Ascending aorta (tissue), 2 donors: ENCODE measurements around the gene NTM. TPM values are rescaled to one million over a fixed set of nuclear protein-coding genes. Genes with fewer than 3 reads are reported as not detected.

Experiments
- DNase-seq, 2 donors: peaks; one replicate each; pipeline ENCODE4 v3.0.0-alpha.2; 2019; ENCODE audit warnings: low spot score in 2 of 2
- H3K27ac ChIP-seq, 2 donors: fragments of 200-600 bp; sonication (generic); one replicate each; pipeline ENCODE4 v1.5.1; 2016 to 2017; ENCODE audit warnings: mild to moderate bottlenecking in 1 of 2
- H3K27me3 ChIP-seq: fragments of 200-600 bp; sonication (generic); one replicate; pipeline ENCODE4 v1.5.1; 2017
- H3K36me3 ChIP-seq, 2 donors: fragments of 200-600 bp; sonication (generic); one replicate each; pipeline ENCODE4 v1.5.1; 2016
- H3K4me1 ChIP-seq, 2 donors: fragments of 200-600 bp; sonication (generic); one replicate each; pipeline ENCODE4 v1.5.1; 2016 to 2017; ENCODE audit warnings: mild to moderate bottlenecking in 1 of 2
- H3K4me3 ChIP-seq, 2 donors: fragments of 200-600 bp; sonication (generic); one replicate each; pipeline ENCODE4 v1.5.1; 2016 to 2017; ENCODE audit warnings: mild to moderate bottlenecking in 1 of 2
- H3K9me3 ChIP-seq, 2 donors: fragments of 200-600 bp; sonication (generic); one replicate each; pipeline ENCODE4 v1.5.1; 2016
- intact Hi-C: fragments of 100-400 bp; cut with DNase I; formaldehyde crosslinking; loops from one replicate; pipeline ENCODE4 v1.15.1; 2023
- total RNA-seq: library from RNA; depleted of rRNA; stranded (reverse); fragments of >200 nt; gene quantifications from one replicate; pipeline ENCODE4 v1.1.0, GENCODE V29; 2016
- TF ChIP-seq, protein P1 (sequence below), 3 experiments: fragments of 200-600 bp in 2 of 3; fragments of 450-650 bp in 1 of 3; sonication (generic) in 2 of 3; IDR thresholded peaks; one replicate each; pipeline ENCODE4 v1.5.1; 2016 to 2019; ENCODE audit warnings: antibody characterized with exemption in 3 of 3, mild to moderate bottlenecking in 1 of 3, moderate library complexity in 1 of 3

The NTM gene
- total RNA-seq, 1 donor from 2014 or later: not detected

DNA sequence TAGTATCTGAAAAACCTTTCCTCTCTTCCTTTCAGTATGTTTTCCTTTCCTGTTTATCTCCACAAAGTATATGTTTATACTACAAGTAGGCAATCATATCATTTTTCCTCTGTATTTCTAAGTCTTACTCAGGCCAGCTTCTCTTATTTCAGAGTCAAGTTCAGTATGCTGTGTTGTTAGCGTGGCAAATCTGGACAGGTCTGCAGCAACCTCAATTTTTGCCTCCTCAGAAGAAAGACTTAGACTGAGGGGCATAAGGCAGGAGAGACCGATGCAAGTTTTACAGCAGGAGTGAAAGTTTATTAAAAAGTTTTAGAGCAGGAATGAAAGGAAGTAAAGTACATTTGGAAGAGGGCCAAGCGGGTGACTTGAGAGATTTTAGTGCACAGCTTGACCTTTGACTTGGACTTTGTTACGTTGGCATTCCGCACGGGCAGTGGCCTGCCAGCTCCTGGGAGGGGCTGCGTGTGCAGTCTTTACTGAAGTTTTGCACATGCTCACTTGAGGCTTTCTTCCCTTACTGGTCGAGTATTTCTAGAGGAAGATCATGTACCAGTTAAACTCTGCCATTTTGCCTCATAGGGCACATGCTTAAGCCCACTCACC lies 343.2 kb downstream of the NTM start:
- no peak overlapping the region for H3K27ac ChIP-seq
- H3K9me3 ChIP-seq: no peaks in the 10 kb centered on the region
- H3K36me3 ChIP-seq: no peaks in the 10 kb centered on the region
- no peak overlapping the region for H3K4me3 ChIP-seq
- no peaks in the 10 kb centered on the region for H3K4me1 ChIP-seq
- DNase-seq: no peak
- intact Hi-C loops: no loop called here
- TF ChIP-seq, protein P1, sequence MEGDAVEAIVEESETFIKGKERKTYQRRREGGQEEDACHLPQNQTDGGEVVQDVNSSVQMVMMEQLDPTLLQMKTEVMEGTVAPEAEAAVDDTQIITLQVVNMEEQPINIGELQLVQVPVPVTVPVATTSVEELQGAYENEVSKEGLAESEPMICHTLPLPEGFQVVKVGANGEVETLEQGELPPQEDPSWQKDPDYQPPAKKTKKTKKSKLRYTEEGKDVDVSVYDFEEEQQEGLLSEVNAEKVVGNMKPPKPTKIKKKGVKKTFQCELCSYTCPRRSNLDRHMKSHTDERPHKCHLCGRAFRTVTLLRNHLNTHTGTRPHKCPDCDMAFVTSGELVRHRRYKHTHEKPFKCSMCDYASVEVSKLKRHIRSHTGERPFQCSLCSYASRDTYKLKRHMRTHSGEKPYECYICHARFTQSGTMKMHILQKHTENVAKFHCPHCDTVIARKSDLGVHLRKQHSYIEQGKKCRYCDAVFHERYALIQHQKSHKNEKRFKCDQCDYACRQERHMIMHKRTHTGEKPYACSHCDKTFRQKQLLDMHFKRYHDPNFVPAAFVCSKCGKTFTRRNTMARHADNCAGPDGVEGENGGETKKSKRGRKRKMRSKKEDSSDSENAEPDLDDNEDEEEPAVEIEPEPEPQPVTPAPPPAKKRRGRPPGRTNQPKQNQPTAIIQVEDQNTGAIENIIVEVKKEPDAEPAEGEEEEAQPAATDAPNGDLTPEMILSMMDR (IDR thresholded peaks at IDR 0.05): no peak
- no peaks in the 10 kb centered on the region for H3K27me3 ChIP-seq

GRCh38 chr11:131717616-131718015 lies 347.2 kb downstream of the NTM start:
- H3K27ac ChIP-seq: no peak overlapping the region
- no peaks in the 10 kb centered on the region for H3K9me3 ChIP-seq
- no peak overlapping the region for H3K4me3 ChIP-seq
- intact Hi-C loops: no loop called here
- H3K36me3 ChIP-seq: no peaks in the 10 kb centered on the region
- no peaks in the 10 kb centered on the region for H3K4me1 ChIP-seq
- no peak for DNase-seq
- H3K27me3 ChIP-seq: no peaks in the 10 kb centered on the region
- TF ChIP-seq, protein P1 (IDR thresholded peaks at IDR 0.05): no peak

- H3K27me3 ChIP-seq: no peaks in the 10 kb centered on the region
- TF ChIP-seq, protein P1 (IDR thresholded peaks at IDR 0.05): no peak
- no peak overlapping the region for H3K4me3 ChIP-seq
- no peaks in the 10 kb centered on the region for H3K36me3 ChIP-seq
- intact Hi-C loops: no loop called here
- no peaks in the 10 kb centered on the region for H3K4me1 ChIP-seq
- no peak overlapping the region for H3K27ac ChIP-seq
- no peaks in the 10 kb centered on the region for H3K9me3 ChIP-seq
- no peak for DNase-seq
Measured at GRCh38 chr11:131723088-131723487, 352.7 kb downstream of the NTM start.

DNA sequence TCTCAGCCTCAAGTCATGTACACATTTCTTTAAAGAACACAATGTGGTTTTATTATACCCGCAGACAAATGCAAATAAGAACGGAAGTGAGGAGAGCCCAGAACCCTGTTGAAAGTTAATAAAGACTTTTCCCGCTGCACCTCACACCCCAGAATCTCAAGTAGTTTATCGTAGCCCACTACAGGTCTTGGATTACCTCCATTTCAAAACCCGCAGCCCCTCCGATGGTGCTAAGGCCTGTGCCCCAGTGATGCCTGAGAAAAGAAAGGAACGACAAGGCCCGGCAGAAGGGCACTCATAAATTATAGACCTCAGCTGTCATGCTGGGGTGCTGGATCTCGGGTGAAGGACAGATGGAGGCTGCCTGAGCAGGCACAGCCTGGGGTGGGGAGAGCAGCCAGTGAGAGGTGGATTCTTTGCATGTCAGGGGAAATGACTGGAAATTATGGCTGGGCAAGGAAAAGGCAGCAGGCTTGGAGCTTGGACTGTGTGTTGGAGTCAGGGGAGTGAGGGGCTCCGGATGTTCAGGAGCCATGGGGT lies 354.1 kb downstream of the NTM start:
- Histone ChIP-seq H3K4me3 (no peak overlapping the region), H3K36me3 (no peaks in the 10 kb centered on the region), H3K9me3 (no peaks in the 10 kb centered on the region), H3K4me1 (no peaks in the 10 kb centered on the region), H3K27ac (no peak overlapping the region), H3K27me3 (no peaks in the 10 kb centered on the region)
- TF ChIP-seq, protein P1 (IDR thresholded peaks at IDR 0.05): no peak
- no peak for DNase-seq
- intact Hi-C loops: no loop called here

DNA sequence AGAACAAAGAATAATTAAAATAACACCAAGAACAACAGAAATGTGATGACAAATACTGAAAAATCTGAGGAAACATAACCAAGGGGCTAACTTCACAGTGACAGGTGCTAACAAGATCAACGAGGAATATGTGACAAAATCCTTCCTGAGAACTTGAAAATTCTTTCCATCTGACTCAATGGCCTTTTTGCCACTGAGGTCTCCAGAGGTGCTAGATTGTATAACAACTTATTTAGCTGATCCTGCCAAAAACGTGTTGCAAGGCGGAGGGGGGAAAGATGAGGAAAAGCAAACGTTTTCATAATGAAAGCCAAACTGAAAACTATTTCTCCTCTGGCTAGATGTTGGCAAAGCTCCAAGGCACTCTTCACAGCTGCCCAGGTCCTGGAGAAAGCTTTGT lies 364.5 kb downstream of the NTM start:
- Histone ChIP-seq H3K4me3 (no peak overlapping the region), H3K27ac (no peak overlapping the region), H3K9me3 (no peaks in the 10 kb centered on the region), H3K27me3 (no peaks in the 10 kb centered on the region), H3K36me3 (no peaks in the 10 kb centered on the region), H3K4me1 (no peaks in the 10 kb centered on the region)
- intact Hi-C loops: no loop called here
- TF ChIP-seq, protein P1 (IDR thresholded peaks at IDR 0.05): no peak
- no peak for DNase-seq
